Adrenal gland (tissue), 12 donors: Measurements from ENCODE around the gene CBS. TPM values are rescaled to one million over a fixed set of nuclear protein-coding genes. Genes with fewer than 3 reads are reported as not detected.

Experiments used
- DNase-seq, 7 donors: peaks; one replicate each; pipeline ENCODE4 v3.0.0-alpha.2; 2019 to 2020
- H3K27ac ChIP-seq, 5 donors: fragments of 200-600 bp; sonication (generic) in 4 of 5; 1 replicate in 3 of 5; 2 replicates in 2 of 5; pipeline versions ENCODE4 v1.5.1 to v1.8.0; 2016 to 2020; ENCODE audit warnings: mild to moderate bottlenecking in 1 of 5
- H3K27me3 ChIP-seq: fragments of 200-600 bp; 2 replicates; pipeline ENCODE4 v1.8.0; 2021
- H3K36me3 ChIP-seq, 2 donors: fragments of 200-600 bp; replicated peaks in 1 of 2; 1 replicate in 1 of 2; 2 replicates in 1 of 2; pipeline versions ENCODE4 v1.5.1 to v1.8.0; 2018 to 2022
- H3K4me1 ChIP-seq, 2 donors: fragments of 200-600 bp; replicated peaks in 1 of 2; 1 replicate in 1 of 2; 2 replicates in 1 of 2; pipeline versions ENCODE4 v1.5.1 to v1.8.0; 2018 to 2021
- H3K4me3 ChIP-seq, 4 donors: fragments of 200-600 bp; sonication (generic) in 3 of 4; one replicate each; pipeline ENCODE4 v1.5.1; 2016 to 2018
- H3K9me3 ChIP-seq, 3 donors: fragments of 200-600 bp; sonication (generic) in 1 of 3; replicated peaks in 1 of 3; 1 replicate in 2 of 3; 2 replicates in 1 of 3; pipeline versions ENCODE4 v1.5.1 to v1.8.0; 2016 to 2021
- CTCF ChIP-seq, 6 experiments: fragments of 450-650 bp in 4 of 6; fragments of 200-600 bp in 2 of 6; sonication (generic) in 1 of 6; IDR thresholded peaks; 1 replicate in 5 of 6; 2 replicates in 1 of 6; pipeline versions ENCODE4 v1.5.1 to v1.8.0; 2016 to 2021; ENCODE audit warnings: antibody characterized with exemption in 6 of 6, mild to moderate bottlenecking in 2 of 6, moderate library complexity in 1 of 6
- POLR2A ChIP-seq, 2 donors: fragments of 450-650 bp; IDR thresholded peaks; one replicate each; pipeline ENCODE4 v1.6.1; 2017; ENCODE audit warnings: antibody characterized with exemption in 2 of 2, mild to moderate bottlenecking in 2 of 2, moderate library complexity in 1 of 2
- WGBS, 4 donors: extraction: QIAGEN DNeasy Blood & Tissue Kit in 2 of 4; methylation state at CpG; one replicate each; pipeline versions ENCODE4 v1.1.5 to v1.1.7; 2013 to 2017; 5-methylcytosine and 5-hydroxymethylcytosine counted together
- intact Hi-C, 2 donors: fragments of 100-400 bp; cut with DNase I; formaldehyde crosslinking; loops; one replicate each; pipeline versions ENCODE4 v1.14.1 to v1.15.0; 2022 to 2023
- polyA plus RNA-seq, 3 donors: library from polyadenylated mRNA; stranded (reverse); fragments of 200-250 nt in 2 of 3; fragments of 350-450 nt in 1 of 3; fragmentation: Illumina TruSeq in 1 of 3; extraction: RNeasy Lipid Tissue Mini Kit (QIAGEN cat#74804) in 1 of 3; gene quantifications; one replicate each; pipeline ENCODE4 v1.2.3, GENCODE V29; 2013 to 2014
- total RNA-seq, 9 donors: library from RNA; depleted of rRNA in 4 of 9; stranded (reverse); fragments of >200 nt in 4 of 9; fragments of 120-200 nt in 1 of 9; fragmentation: NEBNext Ultra II Directional in 1 of 9; extraction: Animal tissue kit (Norgen Biotek cat#: 25700) in 1 of 9; gene quantifications; one replicate each; pipeline versions ENCODE4 v1.1.0 to v1.2.4, GENCODE V29; 2013 to 2023
- donor health status: healthy with polysubstance abuse.
- donor health status: Bipolar disorder and iron deficiency.
- donor health status: DM: yes; HTN: yes; CAD: no.
- donor health status: DM: no; HTN: no; CAD: no.
- donor health status: DM: no; HTN: no; CAD: no.
- donor health status: DM: yes; HTN: yes; CAD: no.

The CBS gene
- total and polyA plus RNA-seq, 12 donors, result 1.6 to 8.6 (median 5.5) TPM

DNA sequence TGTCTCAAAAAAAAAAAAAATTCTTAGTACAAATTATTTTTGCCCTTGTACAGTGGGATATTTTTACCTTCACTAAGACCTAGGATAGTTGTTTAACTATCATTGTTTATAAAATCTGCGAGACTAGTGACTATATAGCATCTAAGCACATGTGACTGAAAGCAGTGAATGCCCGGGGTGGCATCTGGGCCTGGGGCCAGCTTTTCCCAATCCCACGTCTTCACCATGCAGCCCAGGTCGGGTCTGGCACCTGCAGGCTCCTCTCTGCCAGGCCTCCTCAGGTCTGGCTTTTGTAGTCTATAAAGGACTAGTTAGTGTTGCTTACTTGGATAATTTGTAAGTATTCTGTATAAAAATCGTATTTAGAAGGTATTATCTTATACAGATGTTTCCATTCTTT lies 40.8 kb downstream of the CBS start:
- no peak for TF ChIP-seq POLR2A (IDR thresholded peaks at IDR 0.05)
- 78 to 97% (median 90%) methylated on average over 5 of the region's 5 CpGs for WGBS, 4 donors
- H3K4me1 ChIP-seq, result no peaks in the 10 kb centered on the region
- H3K36me3 ChIP-seq, result peaks cover 0 to 6% of the 10 kb centered on the region in 2 donors
- no peaks in the 10 kb centered on the region for H3K27me3 ChIP-seq
- no peak overlapping the region for H3K4me3 ChIP-seq
- no peaks in the 10 kb centered on the region for H3K9me3 ChIP-seq
- intact Hi-C loops, result no loop called here
- no peak for DNase-seq
- H3K27ac ChIP-seq, result no peak overlapping the region

DNA sequence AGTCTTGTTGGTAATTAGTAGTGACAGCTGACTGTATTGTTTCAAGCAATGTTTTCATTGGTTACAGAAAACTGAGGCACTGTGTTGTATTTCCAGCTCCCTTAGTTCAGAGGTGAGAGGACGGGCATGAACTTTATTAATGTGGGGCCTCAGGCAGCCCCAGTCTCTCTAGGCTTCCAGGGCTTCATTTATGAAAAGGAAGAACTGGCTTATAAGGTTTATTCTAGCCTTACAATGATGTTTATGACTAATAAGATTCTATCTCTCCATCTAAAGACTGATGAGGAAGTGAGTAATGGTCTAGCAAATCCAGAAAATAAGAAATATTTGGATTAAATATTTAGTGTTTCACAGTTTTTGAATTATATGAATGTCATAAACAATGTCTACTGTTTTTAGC lies 41.5 kb downstream of the CBS start:
- H3K27me3 ChIP-seq, result no peaks in the 10 kb centered on the region
- peaks cover 0 to 11% of the 10 kb centered on the region in 2 donors for H3K36me3 ChIP-seq
- no peaks in the 10 kb centered on the region for H3K9me3 ChIP-seq
- TF ChIP-seq CTCF (IDR thresholded peaks at IDR 0.05) (no peak), POLR2A (IDR thresholded peaks at IDR 0.05) (no peak)
- DNase-seq, result no peak
- intact Hi-C loops, result no loop called here
- no peak overlapping the region for H3K27ac ChIP-seq
- 89 to 100% (median 99%) methylated on average over 1 of the region's 1 CpG for WGBS, 4 donors
- H3K4me3 ChIP-seq, result no peak overlapping the region
- H3K4me1 ChIP-seq, result no peaks in the 10 kb centered on the region

GRCh38 chr21:43031121-43031619 lies 44.5 kb downstream of the CBS start:
- H3K27me3 ChIP-seq, result no peaks in the 10 kb centered on the region
- WGBS, 4 donors, result 86 to 94% (median 92%) methylated on average over 12 of the region's 12 CpGs
- H3K9me3 ChIP-seq, result no peaks in the 10 kb centered on the region
- H3K4me1 ChIP-seq, result no peaks in the 10 kb centered on the region
- H3K4me3 ChIP-seq, result no peak overlapping the region
- intact Hi-C loops, result no loop called here
- TF ChIP-seq CTCF (IDR thresholded peaks at IDR 0.05), result no peak
- TF ChIP-seq POLR2A (IDR thresholded peaks at IDR 0.05), result no peak
- no peak overlapping the region for H3K27ac ChIP-seq
- DNase-seq, result no peak
- peaks cover 0 to 16% of the 10 kb centered on the region in 2 donors for H3K36me3 ChIP-seq

- no peak overlapping the region for H3K27ac ChIP-seq
- H3K4me1 ChIP-seq, result no peaks in the 10 kb centered on the region
- no peak for DNase-seq
- WGBS, 4 donors, result 92 to 96% (median 94%) methylated on average over 13 of the region's 13 CpGs
- no peak overlapping the region for H3K4me3 ChIP-seq
- no peaks in the 10 kb centered on the region for H3K27me3 ChIP-seq
- TF ChIP-seq POLR2A (IDR thresholded peaks at IDR 0.05), result no peak
- no peak for TF ChIP-seq CTCF (IDR thresholded peaks at IDR 0.05)
- peaks cover 0 to 23% of the 10 kb centered on the region in 2 donors for H3K36me3 ChIP-seq
- intact Hi-C loops, result no loop called here
- no peaks in the 10 kb centered on the region for H3K9me3 ChIP-seq
Measured at GRCh38 chr21:43029785-43030184, 45.9 kb downstream of the CBS start.
